DMS 273 (cell line): Measurements from ENCODE around the gene EPS8.

Experiments used
- DNase-seq: peaks from one replicate; lab custom pipeline; 2025; ENCODE audit not compliant: unreplicated experiment; lab: John Stamatoyannopoulos, UW

Gene EPS8

DNA sequence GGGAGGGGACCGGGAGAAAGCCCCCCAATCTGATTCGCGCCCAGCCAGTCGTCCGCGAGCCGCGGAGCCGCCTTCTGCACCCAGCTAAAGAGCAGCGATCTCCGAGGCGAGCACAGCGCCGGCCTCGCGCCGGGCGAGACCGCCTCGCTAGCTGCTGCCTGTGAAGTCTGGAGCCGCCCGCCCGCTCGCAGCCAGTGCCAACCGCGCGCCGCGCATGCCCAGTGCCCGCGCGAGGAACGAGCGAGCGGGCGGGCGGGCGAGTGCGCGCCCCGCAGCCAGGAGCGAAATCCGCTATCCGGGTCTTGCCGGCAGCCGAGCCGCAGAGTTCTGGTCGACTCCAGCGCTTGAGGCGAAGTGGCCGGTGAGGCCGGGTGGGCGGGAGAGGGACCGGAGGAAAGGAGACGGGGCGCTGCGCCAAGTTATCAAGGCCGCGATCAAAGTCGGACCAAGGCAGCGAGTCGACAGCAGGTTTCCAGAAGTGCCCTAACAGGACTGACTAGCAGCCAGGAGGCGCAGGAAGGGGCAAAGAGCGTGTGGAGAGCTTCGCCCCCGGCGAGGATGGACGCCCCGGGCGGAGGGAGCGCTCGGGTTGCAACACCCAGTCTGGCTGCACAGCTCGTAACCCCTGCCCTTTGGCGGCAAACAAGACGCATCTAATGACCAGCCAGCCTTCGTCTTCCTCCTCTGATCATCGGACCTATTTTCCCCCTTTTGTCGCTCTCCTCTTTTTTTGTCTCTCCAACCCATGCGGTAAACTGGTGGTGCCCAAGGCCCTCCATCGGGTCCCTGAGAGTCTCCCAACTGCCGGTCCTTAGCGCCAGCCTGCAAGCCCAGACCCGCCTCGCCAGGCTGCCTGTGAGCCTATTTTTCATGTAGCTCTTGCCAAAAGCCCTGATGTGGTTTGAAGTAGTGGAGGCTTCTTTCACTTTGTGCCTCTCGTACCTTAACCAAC, at the start of gene EPS8:
Gene EPS8, minus strand, starts transcription at position 169 of the 952 bp plus-strand sequence. CDS start 106,437 bp downstream, outside the sequence.
- DNase-seq: peak; percentile 94

DNA sequence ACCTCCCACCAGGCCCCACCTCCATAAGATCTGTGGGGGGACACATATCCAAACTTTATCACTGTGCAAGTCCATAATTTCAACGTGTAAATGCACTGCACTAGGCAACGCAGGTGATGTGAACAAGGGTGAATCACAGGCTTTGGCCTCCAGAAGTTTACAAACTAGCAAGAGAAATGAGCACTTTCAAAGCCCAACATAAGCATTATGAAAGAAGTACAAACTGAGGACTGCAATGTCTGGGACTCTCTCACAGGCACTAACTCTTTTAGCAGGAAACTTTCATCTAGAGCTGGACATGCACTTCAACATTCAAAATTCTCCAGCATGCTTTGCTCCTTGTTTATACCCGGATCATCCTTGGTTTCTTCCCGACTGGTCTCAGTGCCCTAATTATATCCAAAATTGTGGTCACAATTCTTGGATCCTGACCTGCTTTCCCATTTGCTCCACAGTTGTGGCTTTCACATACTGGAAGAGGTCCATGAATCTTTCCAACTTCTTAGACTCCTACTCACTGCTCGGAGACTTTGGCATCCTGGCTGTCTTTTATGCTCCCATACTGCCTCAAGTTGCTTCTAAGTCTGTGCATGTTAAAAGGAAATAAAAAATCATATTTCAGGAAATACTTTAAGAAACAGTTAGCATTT, 48.1 kb upstream of the EPS8 start:
- no peak for DNase-seq

DNA sequence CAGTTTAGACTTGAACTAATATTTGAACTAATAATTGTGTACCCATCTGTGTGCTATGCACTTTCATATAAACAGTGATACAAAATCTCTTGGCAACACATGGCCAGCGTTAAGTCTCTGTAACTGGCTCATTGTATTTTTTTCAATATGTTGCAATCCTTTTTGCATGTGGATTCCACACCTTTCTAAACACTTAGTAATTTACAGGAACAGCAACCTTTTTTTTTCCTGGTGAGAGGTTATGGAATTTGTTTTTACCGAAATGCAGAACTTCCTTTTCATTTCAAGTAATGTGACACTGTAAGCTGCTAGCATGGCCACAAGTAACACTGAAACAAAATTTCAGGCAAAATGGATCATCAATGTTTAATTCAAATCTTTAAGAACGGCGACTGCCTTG, 45.4 kb upstream of the EPS8 start:
- DNase-seq: no peak

DNA sequence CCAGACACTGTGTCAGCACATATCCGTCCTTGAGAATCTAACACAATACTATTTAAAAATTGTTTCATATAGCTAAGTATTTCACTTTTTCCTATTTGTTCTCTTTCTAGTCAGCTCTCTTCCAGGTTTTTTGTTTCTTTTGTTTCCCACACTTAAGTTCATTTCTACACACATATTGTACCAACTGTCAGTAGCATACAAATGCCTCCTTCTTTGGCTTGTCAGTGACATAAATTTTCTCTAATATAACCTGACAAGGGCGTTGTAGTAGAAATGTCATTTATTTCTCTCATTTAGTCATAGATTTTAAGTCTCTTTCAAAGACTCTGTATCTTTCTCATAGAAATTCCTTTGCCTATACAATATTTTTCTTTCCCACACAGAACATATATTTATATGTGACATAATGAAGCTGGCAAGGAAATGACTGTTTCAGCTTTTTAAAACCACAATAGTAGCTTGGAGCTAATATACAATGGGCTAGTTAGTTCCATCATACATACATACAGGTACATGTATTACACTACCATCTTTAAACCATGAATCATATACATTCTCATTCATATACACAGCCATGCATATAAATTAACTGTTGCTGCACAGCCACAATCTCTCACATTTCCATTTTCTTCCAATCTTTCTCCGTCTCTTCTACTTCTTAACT, 42.3 kb upstream of the EPS8 start:
- no peak for DNase-seq

DNA sequence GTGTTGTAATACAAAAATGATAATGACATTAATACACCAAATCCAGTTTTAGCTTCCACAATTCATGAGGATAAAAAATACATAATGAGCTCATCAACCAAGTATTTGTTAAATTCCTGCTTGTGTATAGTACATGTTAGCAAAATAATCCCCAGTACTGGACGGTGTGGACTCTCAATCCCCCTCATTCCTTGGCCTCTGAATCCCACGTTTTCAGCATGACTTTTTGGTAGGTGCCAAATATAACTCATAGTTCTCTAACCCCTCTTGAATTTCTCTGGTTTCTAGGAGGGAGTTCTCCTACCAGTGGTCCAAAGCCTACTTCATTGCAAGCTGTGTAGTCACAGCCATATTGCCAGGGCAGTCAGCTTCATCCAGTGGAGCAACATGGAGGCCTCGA, 41.4 kb upstream of the EPS8 start:
- DNase-seq: no peak

DNA sequence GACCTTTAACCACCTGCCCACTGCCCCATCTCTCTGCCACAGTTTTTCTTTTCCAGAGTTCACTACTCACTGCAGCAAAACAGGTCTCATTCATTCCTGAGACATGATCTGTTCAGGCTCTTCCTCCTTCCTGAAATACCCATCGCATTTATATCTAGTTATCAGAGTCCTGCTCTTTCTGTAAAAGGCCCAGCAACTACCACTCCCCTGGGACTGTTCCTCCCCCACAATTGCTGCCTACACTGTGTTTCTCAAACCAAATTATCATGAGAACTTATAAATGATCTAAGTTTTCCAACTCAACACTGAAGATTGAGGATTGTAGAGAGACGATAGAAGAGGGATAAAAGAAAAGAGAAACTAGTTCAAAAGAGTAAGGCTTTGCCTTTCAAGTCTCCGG, 40.8 kb upstream of the EPS8 start:
- no peak for DNase-seq

DNA sequence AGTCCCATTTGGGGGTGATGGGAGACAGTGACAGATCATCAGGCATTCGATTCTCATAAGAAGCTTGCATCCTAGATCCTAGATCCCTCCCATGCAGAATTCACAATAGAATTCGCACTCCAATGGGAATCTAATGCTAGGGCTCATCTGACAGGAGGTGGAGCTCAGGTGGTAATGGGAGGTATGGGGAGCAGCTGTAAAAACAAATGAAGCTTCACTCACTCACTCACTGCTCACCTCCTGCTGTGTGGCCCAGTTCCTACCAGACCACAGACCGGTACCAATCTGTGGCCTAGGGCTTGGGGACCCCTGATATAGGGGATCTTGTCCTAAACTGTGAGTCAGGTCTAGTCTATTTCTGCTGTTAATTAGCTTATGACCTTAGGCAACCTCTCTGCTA, 40.1 kb upstream of the EPS8 start:
- DNase-seq: no peak

DNA sequence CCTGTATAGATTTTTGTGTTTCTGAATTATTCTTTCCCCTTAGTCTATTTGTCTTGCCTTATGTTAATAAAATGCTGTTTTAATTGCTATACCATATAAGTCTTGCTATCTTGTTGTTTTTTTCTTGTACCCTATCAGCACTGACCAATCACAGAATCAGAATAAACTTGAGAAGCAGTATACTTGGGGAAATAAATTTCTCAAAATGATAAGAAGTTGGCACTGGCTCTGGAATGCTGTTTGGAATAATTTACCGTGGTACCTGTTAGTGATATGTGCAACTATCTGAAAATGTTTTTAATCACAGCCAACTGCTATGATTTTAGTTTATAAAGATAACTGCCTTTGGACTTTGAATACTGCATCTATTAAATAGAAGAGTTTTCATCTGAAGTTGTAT, 37.9 kb upstream of the EPS8 start:
- DNase-seq: no peak

DNA sequence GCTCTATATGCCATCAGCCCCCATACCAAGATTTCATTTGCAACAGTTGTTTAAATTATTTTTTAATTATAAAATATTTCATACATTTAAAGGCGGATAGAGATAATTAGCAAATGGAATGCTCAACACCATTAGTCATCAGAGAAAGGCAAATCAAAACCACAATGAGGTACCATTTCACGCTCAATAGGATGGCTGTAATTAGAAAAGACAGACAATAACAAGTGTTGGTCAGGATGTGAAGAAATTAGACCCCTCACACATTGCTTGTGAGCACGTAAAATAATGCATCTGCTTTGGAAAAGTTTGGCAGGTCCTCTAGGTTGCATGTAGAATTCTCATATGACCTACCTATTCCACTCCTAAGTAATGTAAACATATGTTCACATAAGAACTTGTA, 35.3 kb upstream of the EPS8 start:
- DNase-seq: no peak

DNA sequence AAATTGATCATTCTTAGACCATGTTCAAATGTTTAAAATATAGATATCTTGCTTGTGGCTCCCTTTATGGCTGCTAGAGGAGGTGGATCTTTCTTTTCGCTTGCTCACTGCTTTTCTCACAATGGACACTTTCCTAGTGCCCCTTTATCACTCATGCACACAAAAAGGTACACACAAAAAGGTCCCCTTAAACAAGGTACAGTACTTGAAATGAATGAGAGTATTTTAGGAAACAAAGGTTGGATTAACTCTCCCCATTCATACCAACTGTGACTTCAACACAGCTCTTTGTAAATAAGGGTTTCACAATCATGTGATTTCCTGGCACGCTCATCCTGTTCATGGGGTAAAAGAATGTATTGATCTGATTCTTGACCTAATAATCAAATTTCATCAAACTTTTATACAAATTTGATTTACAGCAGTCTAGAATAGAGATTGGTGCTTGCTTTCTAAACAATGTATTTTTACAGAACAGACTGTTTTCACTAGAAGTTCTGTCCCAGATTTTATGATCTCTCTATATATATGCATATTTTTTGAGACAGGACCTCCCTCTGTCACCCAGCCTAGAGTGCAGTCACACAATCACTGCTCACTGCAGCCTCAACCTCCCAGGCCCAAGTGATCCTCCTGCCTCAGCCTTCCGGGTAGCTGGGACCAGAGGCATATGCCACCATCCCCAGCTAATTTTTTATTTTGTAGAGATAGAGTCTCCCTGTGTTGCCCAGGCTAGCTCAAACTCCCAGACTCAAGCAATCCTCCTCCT, 34.4 kb upstream of the EPS8 start:
- no peak for DNase-seq

DNA sequence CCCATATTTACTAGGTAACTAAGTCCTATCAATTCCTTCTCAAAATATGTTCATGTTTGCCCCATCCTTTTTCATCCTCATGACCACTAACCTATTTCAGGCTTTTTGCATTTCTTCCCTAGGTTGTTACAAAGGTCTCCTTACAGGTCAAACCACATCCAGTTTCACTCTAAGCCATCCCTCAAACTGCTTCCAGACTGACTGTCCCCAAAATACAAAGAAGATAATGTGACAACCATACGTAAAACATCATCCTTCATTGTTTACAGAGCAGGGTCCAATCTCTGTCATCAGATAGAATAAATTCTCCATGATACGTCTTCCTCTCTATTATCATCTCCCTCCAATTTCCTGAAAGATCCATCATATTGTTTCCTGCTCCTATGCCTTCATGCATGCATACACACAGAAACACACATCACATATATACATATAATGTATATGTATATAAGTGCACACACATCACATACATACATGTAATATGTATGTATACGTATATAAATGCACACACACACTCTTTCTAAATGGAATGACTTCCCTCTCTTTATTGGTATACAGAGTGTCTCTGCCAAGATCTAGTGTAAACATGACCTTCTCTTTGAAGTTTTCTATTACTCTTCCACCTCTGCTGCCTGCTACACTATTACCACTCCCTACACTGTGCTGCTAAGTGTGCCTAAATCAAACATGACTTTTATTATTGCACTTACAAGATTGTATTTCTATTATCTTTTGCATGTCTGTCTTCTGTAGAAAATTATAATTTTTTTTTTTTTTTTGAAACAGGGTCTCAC, 30.7 kb upstream of the EPS8 start:
- no peak for DNase-seq

DNA sequence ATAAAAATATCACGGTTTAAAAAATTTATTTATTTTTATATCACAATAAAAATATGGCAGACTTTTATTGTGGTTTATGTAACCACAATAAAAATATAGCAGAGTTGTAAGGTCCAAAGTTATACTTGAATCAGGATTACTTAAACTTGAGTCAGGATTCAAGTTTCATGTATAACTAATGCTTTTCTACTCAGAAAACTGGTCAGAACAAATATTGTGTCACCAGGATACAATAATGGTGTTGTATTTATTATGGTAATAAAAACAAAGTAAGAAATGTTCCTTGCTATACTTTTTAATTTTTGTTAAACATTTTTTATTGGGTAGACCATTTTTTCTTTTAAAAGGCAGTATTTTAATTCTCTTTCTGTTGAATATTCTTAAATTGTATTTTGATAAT, 29.2 kb upstream of the EPS8 start:
- no peak for DNase-seq

DNA sequence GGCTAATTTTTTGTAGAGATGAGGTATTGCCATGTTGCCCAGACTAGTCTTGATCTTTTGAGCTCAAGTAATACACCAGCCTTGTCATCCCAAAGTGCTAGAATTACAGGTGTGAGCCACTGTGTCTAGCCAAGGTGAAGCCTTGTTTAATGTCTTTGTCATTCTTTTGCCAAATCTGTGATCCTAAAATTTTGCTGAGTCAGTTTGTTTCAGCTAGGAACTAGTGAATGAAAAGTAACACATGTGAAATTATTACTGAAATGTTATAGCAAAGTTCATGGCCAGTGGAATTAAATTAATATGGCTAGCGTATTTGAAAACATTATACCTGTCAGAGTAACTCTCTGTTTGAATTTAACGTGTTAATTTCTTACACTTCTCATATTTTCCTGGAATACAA, 26.5 kb upstream of the EPS8 start:
- no peak for DNase-seq

DNA sequence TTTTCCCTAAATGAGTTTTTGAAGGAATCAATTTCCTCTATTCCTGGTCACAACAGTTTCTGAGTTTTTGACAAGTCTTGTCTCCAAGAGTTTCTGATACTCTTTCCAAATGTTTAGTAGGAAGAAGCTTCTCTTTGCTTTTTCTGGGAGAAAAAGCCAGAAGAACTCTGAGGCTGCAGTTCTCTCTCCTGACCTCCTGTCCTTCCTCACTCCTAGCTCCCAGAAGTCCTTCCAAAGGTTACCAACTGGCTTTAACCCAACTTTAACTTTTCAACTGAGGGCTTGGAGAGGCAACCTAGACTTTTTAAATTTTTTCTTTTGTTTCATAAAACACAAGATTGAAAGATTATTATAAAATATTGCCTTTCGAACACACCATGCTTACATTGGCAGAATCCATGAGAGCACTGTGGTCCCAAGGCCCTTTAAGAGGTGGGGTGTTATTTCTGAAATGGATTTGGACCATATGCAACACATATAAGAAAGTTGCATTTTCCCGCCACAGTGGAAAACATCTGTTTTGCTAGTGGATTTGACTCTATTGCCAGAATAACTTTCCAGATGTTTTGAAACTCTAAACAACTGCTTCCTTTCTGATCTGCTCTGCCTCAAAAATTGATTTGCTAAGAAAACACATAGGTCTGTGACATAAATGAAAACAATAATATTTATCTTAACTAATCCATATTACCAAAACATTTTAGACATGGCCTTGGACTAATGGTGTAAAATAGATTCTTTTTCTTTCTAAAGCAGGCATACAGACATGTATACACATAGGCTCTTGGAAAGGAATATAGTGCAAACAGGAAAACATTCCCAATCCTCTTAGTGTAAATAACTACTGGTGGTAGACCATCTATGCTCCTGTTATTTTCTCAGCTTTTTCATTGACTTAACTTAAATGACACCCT, 22.3 kb upstream of the EPS8 start:
- DNase-seq: no peak

DNA sequence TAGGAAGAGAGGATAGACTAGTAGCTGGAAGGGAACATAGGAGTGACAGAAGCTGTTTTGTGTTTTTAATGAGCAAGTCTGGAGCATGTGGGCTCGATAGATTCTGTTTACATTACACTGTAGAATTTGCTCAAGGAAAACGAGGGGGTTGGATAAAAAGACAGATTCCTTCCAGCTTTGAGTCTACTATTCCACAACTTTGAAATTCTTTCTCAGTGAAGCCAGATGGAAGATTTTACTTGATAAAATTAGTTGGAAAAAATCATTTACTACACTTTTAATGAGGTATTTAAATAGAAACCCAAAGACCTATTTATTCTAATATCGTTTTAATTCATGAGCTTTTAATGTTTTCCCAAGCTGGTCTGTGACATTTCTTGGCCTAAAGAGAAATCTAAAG, 19.5 kb upstream of the EPS8 start:
- no peak for DNase-seq

DNA sequence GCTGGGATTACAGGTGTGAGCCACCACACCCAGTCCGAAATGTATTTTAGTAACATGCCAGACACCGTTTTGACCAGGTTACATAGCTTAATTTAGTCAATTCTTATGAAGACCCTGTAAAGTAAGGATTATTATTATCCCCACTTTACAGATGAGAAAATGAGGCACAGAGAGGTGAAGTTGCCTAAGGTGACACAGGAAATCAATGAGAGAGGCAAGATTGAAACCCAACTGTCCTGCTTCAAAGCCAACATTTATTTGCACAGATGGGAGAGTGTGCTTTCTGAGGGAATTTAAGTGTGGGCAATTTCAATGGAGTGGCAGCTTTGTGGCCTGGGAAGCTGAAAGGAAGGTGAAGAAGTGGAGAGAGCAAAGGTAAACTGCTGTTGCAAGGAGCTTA, 19.1 kb upstream of the EPS8 start:
- DNase-seq: peak; percentile 23

DNA sequence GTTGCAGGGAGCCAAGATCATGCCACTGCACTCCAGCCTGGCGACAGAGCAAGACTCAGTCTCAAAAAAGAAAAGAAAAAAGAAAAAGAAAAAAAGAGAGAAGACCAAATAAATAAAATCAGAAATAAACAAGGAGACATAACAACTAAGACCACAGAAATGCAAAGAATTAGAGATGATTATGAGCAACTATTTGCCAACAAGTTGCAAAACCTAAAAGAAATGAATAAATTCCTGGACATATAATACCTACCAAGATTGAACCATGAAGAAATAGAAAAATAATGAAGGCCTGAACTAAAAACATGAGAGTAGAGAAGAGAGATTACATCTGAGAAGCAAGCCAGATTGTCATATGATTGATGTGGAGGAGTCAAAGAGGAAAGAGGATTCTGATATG, 17.6 kb upstream of the EPS8 start:
- no peak for DNase-seq

DNA sequence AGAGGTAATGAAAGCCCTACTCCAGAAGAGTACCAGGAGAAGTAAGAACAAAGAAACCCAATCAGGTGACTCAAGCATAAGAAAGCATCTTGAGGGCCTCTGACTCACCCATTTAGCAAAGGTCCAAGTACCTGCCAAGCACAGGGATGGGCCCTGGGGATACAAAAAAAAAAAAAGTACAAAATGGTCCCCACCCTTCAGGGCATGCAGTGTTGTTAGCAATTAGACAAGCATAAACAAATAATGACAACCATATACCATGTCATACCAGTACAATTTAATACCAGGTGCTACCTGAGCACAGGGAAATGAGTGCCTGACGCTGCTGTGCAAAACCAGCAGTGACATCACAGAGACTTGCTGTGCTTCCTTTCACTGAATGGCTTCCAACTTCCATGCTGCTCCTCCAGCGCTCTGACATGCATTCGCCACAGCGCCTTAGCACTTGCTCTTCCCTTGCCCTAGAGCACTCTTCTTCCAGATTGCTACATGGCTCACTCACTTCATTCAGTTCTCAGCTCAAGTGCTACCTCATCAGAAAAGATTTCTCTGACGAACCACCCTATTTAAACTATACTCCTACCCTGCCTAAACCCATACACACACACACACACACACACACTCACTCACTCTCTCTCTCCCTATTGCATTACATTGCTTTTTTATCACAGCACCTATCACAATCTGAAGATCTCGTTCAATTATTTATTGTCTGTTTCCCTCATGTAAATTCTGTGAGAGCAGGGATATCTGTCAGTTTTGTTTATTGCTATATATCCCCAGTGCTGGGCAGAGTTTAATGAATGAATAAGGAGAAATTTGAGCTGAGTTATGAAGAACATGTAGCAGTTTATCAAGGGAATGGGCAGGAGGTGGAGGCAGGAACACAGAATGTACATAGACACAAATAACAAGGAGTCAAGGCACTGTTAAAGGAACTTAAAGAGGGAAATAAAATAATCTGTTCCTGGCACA, 12.9 kb upstream of the EPS8 start:
- DNase-seq: no peak
